K562 (cell line): ENCODE measurements around the gene KDELR3. TPM values are rescaled to one million over a fixed set of nuclear protein-coding genes. Genes with fewer than 3 reads are reported as not detected.

ENCODE experiments used
- ATAC-seq: fragments of 200-7000 bp; cut with Tn5 transposase; 3 replicates; pipeline ENCODE4 v1.9.1; 2020; ENCODE audit warnings: moderate library complexity
- BruUV-seq: library from RNA; stranded (reverse); fragments of 400-500 nt; replicated peaks from 2 replicates; lab custom pipeline; 2021; lab: Mats Ljungman, UMichigan
- CTCF ChIA-PET: fragments of 300-600 bp; formaldehyde crosslinking; extraction: SDS; loops from one replicate; lab custom pipeline; 2021; ENCODE audit warnings: low intra/inter-chr PET ratio; lab: Yijun Ruan, JAX
- POLR2A ChIA-PET: fragments of 300-600, 350-650 bp; sonication (Branson Sonifier 250); formaldehyde crosslinking; extraction: SDS; loops from one replicate; lab custom pipeline; 2021; ENCODE audit warnings: antibody characterized with exemption, inconsistent platforms; lab: Yijun Ruan, JAX
- DNase-seq, 4 experiments: peaks; one replicate each; pipeline versions ENCODE4 v3.0.0 to v3.0.0-alpha.2; 2011 to 2018; ENCODE audit warnings: low spot score in 3 of 4, mixed read lengths in 3 of 4; ENCODE audit errors: extremely low read depth in 1 of 4
- FAIRE-seq: peaks from 2 replicates; lab custom pipeline; 2011; peaks lifted over from hg19 to GRCh38; lab: Jason Lieb, UNC
- H2AFZ ChIP-seq: 2 replicates; pipeline ENCODE4 v1.6.0; 2011; ENCODE audit warnings: low read depth, low read length, control low read depth, inconsistent platforms
- H3K27ac ChIP-seq: fragments of 200-600 bp; 3 replicates; pipeline ENCODE4 v1.8.0; 2011; ENCODE audit warnings: low read depth, mild to moderate bottlenecking, control low read depth, inconsistent platforms, low read length, moderate library complexity, mixed read lengths; ENCODE audit errors: extremely low read depth
- H3K27me3 ChIP-seq, 2 experiments: fragments of 300-600 bp in 1 of 2; 2 replicates in 1 of 2; 3 replicates in 1 of 2; pipeline versions ENCODE4 v1.6.0 to v1.8.0; 2011; ENCODE audit warnings: inconsistent platforms in 2 of 2, low read length in 2 of 2, mild to moderate bottlenecking in 1 of 2, mixed read lengths in 1 of 2, moderate library complexity in 1 of 2; ENCODE audit not compliant: control insufficient read depth in 2 of 2, insufficient read depth in 2 of 2
- H3K36me3 ChIP-seq: fragments of 300-600 bp; 3 replicates; pipeline ENCODE4 v1.8.0; 2011; ENCODE audit warnings: mild to moderate bottlenecking, low read length, inconsistent platforms; ENCODE audit not compliant: control insufficient read depth, insufficient read depth
- H3K4me1 ChIP-seq, 2 experiments: fragments of 200-600 bp in 1 of 2; replicated peaks in 1 of 2; 2 replicates in 1 of 2; 3 replicates in 1 of 2; pipeline versions ENCODE4 v1.5.1 to v1.8.0; 2011; ENCODE audit warnings: inconsistent platforms in 2 of 2, low read length in 2 of 2, mild to moderate bottlenecking in 1 of 2, mixed read lengths in 1 of 2, moderate library complexity in 1 of 2; ENCODE audit not compliant: control insufficient read depth in 2 of 2, insufficient read depth in 2 of 2
- H3K4me2 ChIP-seq: 2 replicates; pipeline ENCODE4 v1.6.1; 2011; ENCODE audit warnings: low read length, control low read depth, inconsistent platforms, mixed read lengths; ENCODE audit not compliant: insufficient read depth
- H3K4me3 ChIP-seq: fragments of 200-600 bp; sonication (generic), shearing (Covaris generic); 2 replicates; pipeline ENCODE4 v1.5.1; 2016; ENCODE audit warnings: control low read depth, inconsistent platforms
- H3K79me2 ChIP-seq: fragments of 200-600 bp; 3 replicates; pipeline ENCODE4 v1.8.0; 2011; ENCODE audit warnings: low read length, inconsistent platforms; ENCODE audit not compliant: control insufficient read depth, insufficient read depth
- H3K9ac ChIP-seq, 2 experiments: 2 replicates each; pipeline versions ENCODE4 v1.6.0 to v1.6.1; 2011; ENCODE audit warnings: low read depth in 2 of 2, low read length in 2 of 2, control low read depth in 1 of 2, inconsistent platforms in 1 of 2, mild to moderate bottlenecking in 1 of 2, mixed read lengths in 1 of 2; ENCODE audit not compliant: insufficient read depth in 1 of 2
- H3K9me1 ChIP-seq: one replicate; pipeline ENCODE4 v1.6.0; 2011; ENCODE audit warnings: inconsistent platforms, mild to moderate bottlenecking, low read length, moderate library complexity; ENCODE audit not compliant: control insufficient read depth, insufficient read depth
- H3K9me3 ChIP-seq: replicated peaks from 2 replicates; pipeline ENCODE4 v1.5.1; 2011; ENCODE audit warnings: low read depth, low read length, inconsistent platforms; ENCODE audit not compliant: control insufficient read depth, insufficient read depth
- H4K20me1 ChIP-seq: replicated peaks from 2 replicates; pipeline ENCODE4 v1.6.1; 2011; ENCODE audit warnings: low read length, inconsistent platforms, mixed read lengths; ENCODE audit not compliant: control insufficient read depth, insufficient read depth
- ATF1 ChIP-seq, 2 experiments: fragments of 450-650 bp in 1 of 2; IDR thresholded peaks; 2 replicates each; pipeline ENCODE4 v1.6.1; 2016; ENCODE audit warnings: missing compliant biosample characterization in 1 of 2, missing genetic modification characterization in 1 of 2
- BRF1 ChIP-seq: IDR thresholded peaks from 3 replicates; pipeline ENCODE4 v1.6.1; 2011; ENCODE audit warnings: borderline replicate concordance, mild to moderate bottlenecking; ENCODE audit not compliant: insufficient read length; ENCODE audit errors: extremely low read depth
- C11orf30 ChIP-seq: fragments of 450-650 bp; IDR thresholded peaks from 2 replicates; pipeline ENCODE4 v1.6.1; 2016; ENCODE audit warnings: low read depth, mild to moderate bottlenecking
- CBFA2T2 ChIP-seq: fragments of 450-650 bp; conservative IDR thresholded peaks from 2 replicates; pipeline ENCODE4 v1.6.1; 2017; ENCODE audit warnings: mild to moderate bottlenecking
- CEBPB ChIP-seq: fragments of 450-650 bp; IDR thresholded peaks from 2 replicates; pipeline ENCODE4 v1.6.1; 2016; ENCODE audit warnings: missing genetic modification characterization, missing compliant biosample characterization
- CXXC5 ChIP-seq: fragments of 250-450 bp; sonication (Bioruptor Pico); IDR thresholded peaks from 2 replicates; pipeline ENCODE4 v1.8.0; 2022; ENCODE audit warnings: inconsistent platforms, mild to moderate bottlenecking, moderate library complexity
- ELF4 ChIP-seq: fragments of 450-650 bp; formaldehyde crosslinking; IDR thresholded peaks from 2 replicates; pipeline ENCODE4 v1.4.0; 2022; ENCODE audit warnings: missing genetic modification characterization
- MCM7 ChIP-seq, 2 experiments: fragments of 450-650 bp; IDR thresholded peaks; 2 replicates each; pipeline ENCODE4 v1.6.1; 2016 to 2018
- MED1 ChIP-seq: sonication (generic); formaldehyde crosslinking; IDR thresholded peaks from 2 replicates; pipeline ENCODE4 v1.8.1; 2023; ENCODE audit warnings: missing genetic modification reagents, borderline replicate concordance
- NFXL1 ChIP-seq: fragments of 450-650 bp; formaldehyde crosslinking; IDR thresholded peaks from 2 replicates; pipeline ENCODE4 v1.4.0; 2021; ENCODE audit warnings: mild to moderate bottlenecking
- SRF ChIP-seq, 2 experiments: fragments of 250-450, 450-650 bp in 1 of 2; sonication (Bioruptor Pico) in 1 of 2; sonication (generic) in 1 of 2; formaldehyde crosslinking; IDR thresholded peaks; 2 replicates each; pipeline versions ENCODE4 v1.5.0 to v1.5.1; 2020 to 2022; ENCODE audit warnings: mild to moderate bottlenecking in 1 of 2, missing genetic modification reagents in 1 of 2
- YY1 ChIP-seq, 3 experiments: IDR thresholded peaks; 2 replicates each; pipeline ENCODE4 v1.6.1; 2011; ENCODE audit warnings: low read length in 2 of 3, mild to moderate bottlenecking in 2 of 3, moderate library complexity in 2 of 3, borderline replicate concordance in 1 of 3, control low read depth in 1 of 3, low read depth in 1 of 3; ENCODE audit not compliant: insufficient read depth in 3 of 3, insufficient replicate concordance in 2 of 3, control insufficient read depth in 1 of 3, insufficient read length in 1 of 3; ENCODE audit errors: extremely low read depth in 1 of 3
- ZBTB17 ChIP-seq: fragments of 450-650 bp; formaldehyde crosslinking; IDR thresholded peaks from 2 replicates; pipeline ENCODE4 v1.4.0; 2020; ENCODE audit warnings: mild to moderate bottlenecking
- ZKSCAN3 ChIP-seq: fragments of 250-450 bp; sonication (Bioruptor Pico); IDR thresholded peaks from 2 replicates; pipeline ENCODE4 v1.4.0; 2020
- ZNF140 ChIP-seq: fragments of 250-450 bp; sonication (Bioruptor Pico); IDR thresholded peaks from 2 replicates; pipeline ENCODE4 v1.8.0; 2021; ENCODE audit warnings: moderate library complexity, mild to moderate bottlenecking, inconsistent platforms
- ZNF143 ChIP-seq: sonication (generic); formaldehyde crosslinking; IDR thresholded peaks from 2 replicates; pipeline ENCODE4 v1.9.0; 2022; ENCODE audit warnings: mild to moderate bottlenecking, missing genetic modification reagents
- ZNF436 ChIP-seq: fragments of 250-450, 450-650 bp; sonication (Bioruptor Pico); formaldehyde crosslinking; IDR thresholded peaks from 2 replicates; pipeline ENCODE4 v1.7.0; 2020; ENCODE audit warnings: mild to moderate bottlenecking
- ZNF766 ChIP-seq: fragments of 200-800 bp; sonication (Bioruptor generic); conservative IDR thresholded peaks from 2 replicates; pipeline ENCODE4 v1.6.1; 2016; ENCODE audit warnings: missing genetic modification characterization, missing compliant biosample characterization
- ZNF778 ChIP-seq: fragments of 450-650 bp; formaldehyde crosslinking; IDR thresholded peaks from 2 replicates; pipeline ENCODE4 v1.4.0; 2020; ENCODE audit warnings: mild to moderate bottlenecking, moderate library complexity
- WGBS: fragments of 100-300 bp; shearing (Covaris generic); methylation state at CpG from one replicate; pipeline ENCODE4 v1.1.6; 2016; ENCODE audit warnings: low coverage, mixed read lengths; ENCODE audit not compliant: insufficient coverage; ENCODE audit errors: missing lambda C conversion rate; 5-methylcytosine and 5-hydroxymethylcytosine counted together
- in situ Hi-C: fragments of 300-500 bp; cut with MboI; formaldehyde crosslinking; loops from 4 replicates; pipeline ENCODE4 v1.15.0; 2018; ENCODE audit warnings: inconsistent platforms, mixed read lengths
- intact Hi-C: fragments of 100-400 bp; cut with micrococcal nuclease; formaldehyde crosslinking; loops from 2 replicates; pipeline ENCODE4 v1.14.2; 2022
- polyA plus RNA-seq, 8 experiments: library from polyadenylated mRNA; depleted of rRNA in 4 of 8; stranded (reverse) in 5 of 8; unstranded in 3 of 8; fragments of >200 nt; fragmentation: Nextera tagmentation in 2 of 8; fragmentation: Illumina TruSeq in 1 of 8; extraction: Ambion mirVana in 2 of 8; extraction: Trizol in 1 of 8; gene quantifications; 2 replicates each; pipeline versions ENCODE4 v1.2.1 to v1.2.3, GENCODE V29; 2011 to 2014; ENCODE audit warnings: inconsistent platforms in 1 of 8, missing spikeins in 1 of 8
- total RNA-seq, 7 experiments: library from RNA; depleted of rRNA in 6 of 7; stranded (reverse); fragments of >200 nt in 6 of 7; fragmentation: Illumina TruSeq in 2 of 7; extraction: Trizol in 2 of 7; gene quantifications; 2 replicates each; pipeline versions ENCODE4 v1.2.1 to v1.2.3, GENCODE V29; 2011 to 2021; ENCODE audit warnings: low replicate concordance in 1 of 7
- TF ChIP-seq, protein P1 (sequence below): IDR thresholded peaks from 3 replicates; pipeline ENCODE4 v1.6.1; 2011; ENCODE audit warnings: borderline replicate concordance, mild to moderate bottlenecking; ENCODE audit not compliant: insufficient read length, insufficient read depth

KDELR3 gene
- total and polyA plus RNA-seq, 9 of the 15 experiments (the other 6 are each of a cell fraction or from before 2014, with no cell fraction given), result 7.1 to 44.8 (median 9.6) TPM

DNA sequence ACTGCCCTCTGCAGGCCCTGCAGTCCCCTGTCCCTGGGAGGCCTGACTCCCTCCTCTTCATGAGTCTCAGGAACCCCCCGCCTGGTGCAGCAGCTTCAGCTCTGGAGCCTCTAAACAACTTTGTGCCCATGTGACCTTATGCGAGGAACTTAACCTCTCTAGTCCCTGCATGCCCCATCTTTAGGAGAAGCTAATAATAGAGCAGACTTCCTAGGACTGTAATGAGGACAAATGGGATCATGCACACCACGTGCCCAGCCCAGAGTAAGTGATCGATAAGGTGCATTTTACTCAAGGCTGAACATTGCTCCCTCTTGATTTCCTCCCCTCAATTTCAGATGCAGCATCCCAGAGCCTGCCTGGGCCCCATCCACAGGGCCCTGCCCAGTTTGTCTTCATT, 31.9 kb upstream of the KDELR3 start:
- Histone ChIP-seq H3K4me2 (no peak overlapping the region), H3K9me3 (no peaks in the 10 kb centered on the region), H3K9ac (no peak overlapping the region; a peak in 1 of 4 replicates), H3K4me1 (peaks cover 0 to 6% of the 10 kb centered on the region in 2 experiments; a peak in 1 of 5 replicates), H3K36me3 (no peaks in the 10 kb centered on the region), H2AFZ (no peak overlapping the region), H3K4me3 (no peak overlapping the region), H4K20me1 (no peaks in the 10 kb centered on the region), H3K27me3 (peaks cover 0 to 4% of the 10 kb centered on the region in 2 experiments; a peak in 2 of 5 replicates), H3K9me1 (no peaks in the 10 kb centered on the region), H3K79me2 (no peaks in the 10 kb centered on the region), H3K27ac (no peak overlapping the region)
- intact Hi-C loops (no loop called here), in situ Hi-C loops (no loop called here)
- CTCF ChIA-PET, result no interaction called here
- WGBS, result 15% methylated on average over 4 of the region's 4 CpGs
- FAIRE-seq, result no peak
- POLR2A ChIA-PET, result interaction anchor here (0.6 kb wide), 1 partner anchor 7 kb away, joined by 3 read pairs; no protein-coding TSS in a partner anchor
- no peak for ATAC-seq
- TF ChIP-seq MCM7 (IDR thresholded peaks at IDR 0.05) (no peak), ZNF778 (CRISPR knock-in tag) (no peak), ELF4 (CRISPR knock-in tag) (no peak), NFXL1 (CRISPR knock-in tag) (no peak), ATF1 (CRISPR knock-in tag; IDR thresholded peaks at IDR 0.05) (no peak), ATF1 (tag; IDR thresholded peaks at IDR 0.05) (no peak), CEBPB (tag) (no peak), YY1 (IDR thresholded peaks at IDR 0.05; ENCODE audit: borderline replicate concordance in 1 of 3, control insufficient read depth in 1 of 3, extremely low read depth in 1 of 3, insufficient read depth in 3 of 3, insufficient read length in 1 of 3, insufficient replicate concordance in 2 of 3, low read depth in 1 of 3, low read length in 2 of 3) (no peak), ZBTB17 (no peak), ZNF143 (CRISPR knock-in tag) (no peak), ZKSCAN3 (CRISPR knock-in tag) (no peak), ZNF436 (no peak), ZNF140 (CRISPR knock-in tag) (no peak), CBFA2T2 (no peak), C11orf30 (no peak), CXXC5 (CRISPR knock-in tag) (no peak), ZNF766 (CRISPR knock-in tag) (no peak), MED1 (CRISPR knock-in tag) (no peak), SRF (CRISPR knock-in tag; IDR thresholded peaks at IDR 0.05) (no peak), BRF1 (no peak)
- TF ChIP-seq, protein P1, sequence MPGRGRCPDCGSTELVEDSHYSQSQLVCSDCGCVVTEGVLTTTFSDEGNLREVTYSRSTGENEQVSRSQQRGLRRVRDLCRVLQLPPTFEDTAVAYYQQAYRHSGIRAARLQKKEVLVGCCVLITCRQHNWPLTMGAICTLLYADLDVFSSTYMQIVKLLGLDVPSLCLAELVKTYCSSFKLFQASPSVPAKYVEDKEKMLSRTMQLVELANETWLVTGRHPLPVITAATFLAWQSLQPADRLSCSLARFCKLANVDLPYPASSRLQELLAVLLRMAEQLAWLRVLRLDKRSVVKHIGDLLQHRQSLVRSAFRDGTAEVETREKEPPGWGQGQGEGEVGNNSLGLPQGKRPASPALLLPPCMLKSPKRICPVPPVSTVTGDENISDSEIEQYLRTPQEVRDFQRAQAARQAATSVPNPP, result no peak
- no peak for DNase-seq
- no TSS peak for BruUV-seq
